ENCODE results near the gene TANGO6.

TANGO6 gene

GRCh38 chr16:69013991-69014390 lies 170.7 kb downstream of the TANGO6 start:
- H3K36me3 ChIP-seq: no peaks in the 10 kb centered on the region
- H3K27ac ChIP-seq: no peak overlapping the region
- no peaks in the 10 kb centered on the region for H3K9me3 ChIP-seq (ENCODE audit: severe bottlenecking)
- no peak overlapping the region for H3K4me3 ChIP-seq (ENCODE audit: low read depth, low read length)
- no peak for TF ChIP-seq CTCF (IDR thresholded peaks at IDR 0.05; ENCODE audit: low read depth, low read length)
- no peaks in the 10 kb centered on the region for H3K27me3 ChIP-seq (ENCODE audit: insufficient read depth, low read depth, severe bottlenecking)
- no peak for DNase-seq

- H3K9me3 ChIP-seq (ENCODE audit: severe bottlenecking): no peaks in the 10 kb centered on the region
- no peak overlapping the region for H3K27ac ChIP-seq
- H3K27me3 ChIP-seq (ENCODE audit: insufficient read depth, low read depth, severe bottlenecking): no peaks in the 10 kb centered on the region
- DNase-seq: no peak
- H3K36me3 ChIP-seq: no peaks in the 10 kb centered on the region
- TF ChIP-seq CTCF (IDR thresholded peaks at IDR 0.05; ENCODE audit: low read depth, low read length): no peak
- H3K4me3 ChIP-seq (ENCODE audit: low read depth, low read length): no peak overlapping the region
Observed at GRCh38 chr16:69014811-69015210, 171.5 kb downstream of the TANGO6 start.

- H3K36me3 ChIP-seq: no peaks in the 10 kb centered on the region
- H3K4me3 ChIP-seq (ENCODE audit: low read depth, low read length): no peak overlapping the region
- DNase-seq: no peak
Observed at GRCh38 chr16:69017036-69017783, 173.9 kb downstream of the TANGO6 start.

GRCh38 chr16:69019811-69020210 lies 176.5 kb downstream of the TANGO6 start:
- H3K9me3 ChIP-seq (ENCODE audit: severe bottlenecking): no peaks in the 10 kb centered on the region
- no peaks in the 10 kb centered on the region for H3K27me3 ChIP-seq (ENCODE audit: insufficient read depth, low read depth, severe bottlenecking)
- H3K4me3 ChIP-seq (ENCODE audit: low read depth, low read length): no peak overlapping the region
- H3K36me3 ChIP-seq: no peaks in the 10 kb centered on the region
- no peak for TF ChIP-seq CTCF (IDR thresholded peaks at IDR 0.05; ENCODE audit: low read depth, low read length)
- no peak overlapping the region for H3K27ac ChIP-seq
- no peak for DNase-seq

More at GRCh38 chr16:69017036-69017783, 173.9 kb downstream of the TANGO6 start:
- H3K9me3 ChIP-seq (ENCODE audit: severe bottlenecking): no peaks in the 10 kb centered on the region
- no peaks in the 10 kb centered on the region for H3K27me3 ChIP-seq (ENCODE audit: insufficient read depth, low read depth, severe bottlenecking)
- no peak for TF ChIP-seq CTCF (IDR thresholded peaks at IDR 0.05; ENCODE audit: low read depth, low read length)
- no peak overlapping the region for H3K27ac ChIP-seq

GRCh38 chr16:69029121-69029520 lies 185.8 kb downstream of the TANGO6 start:
- no peak for DNase-seq
- H3K9me3 ChIP-seq (ENCODE audit: severe bottlenecking): no peaks in the 10 kb centered on the region
- no peak for TF ChIP-seq CTCF (IDR thresholded peaks at IDR 0.05; ENCODE audit: low read depth, low read length)

GRCh38 chr16:69031877-69032301 lies 188.6 kb downstream of the TANGO6 start:
- no peak overlapping the region for H3K27ac ChIP-seq
- DNase-seq: no peak
- no peaks in the 10 kb centered on the region for H3K36me3 ChIP-seq
- H3K27me3 ChIP-seq (ENCODE audit: insufficient read depth, low read depth, severe bottlenecking): no peaks in the 10 kb centered on the region
- no peak overlapping the region for H3K4me3 ChIP-seq (ENCODE audit: low read depth, low read length)
- H3K9me3 ChIP-seq (ENCODE audit: severe bottlenecking): no peaks in the 10 kb centered on the region
- TF ChIP-seq CTCF (IDR thresholded peaks at IDR 0.05; ENCODE audit: low read depth, low read length): no peak

More at GRCh38 chr16:69029121-69029520, 185.8 kb downstream of the TANGO6 start:
- Histone ChIP-seq H3K27ac (no peak overlapping the region), H3K36me3 (no peaks in the 10 kb centered on the region), H3K27me3 (ENCODE audit: insufficient read depth, low read depth, severe bottlenecking) (no peaks in the 10 kb centered on the region), H3K4me3 (ENCODE audit: low read depth, low read length) (no peak overlapping the region)

Measured in WERI-Rb-1 (cell line).